CD4-positive, alpha-beta T cell treated with Interleukin-6 for 4 hours (primary cell): ENCODE measurements around the gene AIMP2.
"Not testable (repeated sequence)": the region's sequence is repeated elsewhere in the genome, so short reads cannot be mapped to it uniquely, and the experiment has no call there.

Source experiments
- DNase-seq: peaks from one replicate; pipeline ENCODE4 v3.0.0-alpha.2; 2020; ENCODE audit warnings: mixed read lengths

The AIMP2 gene

DNA sequence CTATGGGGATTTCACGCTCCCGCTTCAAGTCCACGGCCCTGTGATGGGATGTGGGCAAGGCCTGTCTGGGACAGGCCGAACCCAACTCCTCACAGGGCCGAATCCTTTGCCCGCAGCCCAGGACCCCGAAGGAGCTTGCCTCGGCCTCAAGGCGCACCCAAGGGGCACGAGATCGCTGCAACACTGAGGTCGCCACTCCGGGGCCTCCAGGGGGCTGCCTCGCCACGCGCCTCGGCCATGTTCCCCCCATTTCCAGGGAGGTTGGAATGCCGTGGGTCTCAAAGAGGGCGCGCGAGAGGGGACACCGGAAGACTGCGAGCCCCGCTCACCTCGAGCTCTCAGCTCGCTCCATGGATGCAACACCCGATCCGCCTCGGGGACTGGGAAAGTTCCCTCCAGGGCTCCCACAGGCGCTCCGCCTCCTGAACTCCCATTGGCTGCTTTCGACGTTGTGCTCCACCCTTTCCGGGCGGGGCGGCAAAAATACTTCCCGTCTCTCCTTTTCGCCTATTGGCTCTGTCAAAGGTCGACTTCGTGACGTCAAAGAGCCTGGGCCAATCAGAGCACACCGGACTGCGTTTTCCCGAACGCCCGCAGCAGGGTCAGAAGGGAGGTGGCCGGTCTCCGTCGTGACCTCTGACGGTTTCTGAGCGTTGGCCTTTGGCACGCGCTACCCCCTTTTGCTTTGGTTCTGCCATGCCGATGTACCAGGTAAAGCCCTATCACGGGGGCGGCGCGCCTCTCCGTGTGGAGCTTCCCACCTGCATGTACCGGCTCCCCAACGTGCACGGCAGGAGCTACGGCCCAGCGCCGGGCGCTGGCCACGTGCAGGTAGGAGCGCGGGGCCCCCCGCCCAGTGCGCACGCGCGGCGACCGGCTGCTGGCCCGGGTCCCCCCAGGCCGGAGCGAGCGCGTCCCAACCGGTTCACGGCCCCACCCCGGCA, at the start of gene AIMP2, which contains the start of gene PMS2:
TSS of gene AIMP2 (plus strand) at position 605 of the 944 bp plus-strand sequence. CDS start at position 697, 92 bp downstream.
TSS of gene PMS2 (minus strand) at position 382 of the 944 bp plus-strand sequence. CDS start at position 352, 30 bp downstream.
- peak; percentile 96 for DNase-seq

DNA sequence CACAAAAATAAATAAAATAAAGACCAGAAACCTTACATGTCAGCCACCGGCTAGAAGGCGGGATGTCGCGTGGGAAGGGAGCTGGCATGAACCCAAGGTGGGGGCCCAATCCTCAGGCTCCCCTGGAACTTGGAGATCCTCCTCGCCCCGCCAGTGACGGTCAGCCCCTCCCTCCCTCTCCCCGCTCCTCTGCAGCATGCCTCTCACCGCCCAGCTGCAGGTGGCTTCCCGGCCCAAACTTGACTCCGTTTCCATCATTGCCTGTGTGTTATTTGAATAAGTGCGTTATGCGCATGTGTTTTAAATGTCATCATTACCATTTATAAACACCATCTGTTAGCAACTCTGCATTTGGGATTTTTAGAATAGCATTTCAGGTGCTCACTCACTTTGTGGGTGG, 45.9 kb upstream of the AIMP2 start:
- DNase-seq = not testable (repeated sequence)

DNA sequence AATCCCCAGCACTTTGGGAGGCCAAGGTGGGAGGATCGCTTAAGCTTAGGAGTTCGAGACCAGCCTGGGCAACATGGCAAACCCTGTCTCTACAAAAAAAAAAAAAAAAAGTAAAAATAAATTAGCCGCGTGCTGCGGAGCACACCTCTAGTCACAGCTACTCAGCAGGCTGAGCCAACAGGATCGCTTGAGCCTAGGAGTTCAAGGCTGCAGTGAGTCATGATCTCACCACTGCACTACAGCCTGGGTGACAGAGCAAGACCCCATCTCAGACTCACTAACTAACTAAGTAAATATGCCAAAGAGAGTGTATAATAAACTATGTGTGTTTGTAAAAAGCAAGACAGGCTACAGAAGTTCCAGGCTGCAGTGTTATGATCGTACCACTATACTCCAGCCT, 45.3 kb upstream of the AIMP2 start:
- DNase-seq = not testable (repeated sequence)

DNA sequence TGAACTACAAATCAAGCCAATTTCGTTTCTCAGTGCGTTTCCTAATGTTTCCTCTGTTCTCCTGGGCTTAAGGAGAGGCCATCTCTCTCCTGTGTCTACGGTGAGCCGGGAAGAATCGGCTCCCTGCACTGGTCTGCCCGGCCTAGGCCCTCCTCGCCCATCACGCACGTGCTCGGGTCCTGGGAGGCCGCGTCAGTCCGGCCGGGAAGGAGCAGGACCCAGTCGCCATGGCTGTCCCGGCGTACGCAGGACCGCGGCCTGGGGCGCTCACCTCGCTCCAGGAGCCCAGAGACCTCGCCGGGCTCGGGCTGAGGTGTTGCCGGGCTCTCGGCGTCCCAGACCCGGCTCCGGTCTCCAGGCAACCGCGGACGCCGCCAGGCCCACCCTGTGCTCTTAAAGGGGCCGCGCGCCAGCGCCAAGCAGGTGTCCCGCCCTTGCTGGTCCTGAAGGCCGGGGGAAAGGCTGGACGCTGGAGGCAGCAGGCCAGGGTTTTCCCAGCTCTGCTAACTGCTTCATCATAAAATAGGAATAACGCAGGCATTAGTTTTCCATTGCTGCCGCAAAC, 38.6 kb upstream of the AIMP2 start, which contains the start of gene RSPH10B:
TSS of gene RSPH10B (minus strand) at position 343 of the 565 bp plus-strand sequence. CDS start 3,573 bp downstream, outside the sequence.
- not testable (repeated sequence) for DNase-seq

DNA sequence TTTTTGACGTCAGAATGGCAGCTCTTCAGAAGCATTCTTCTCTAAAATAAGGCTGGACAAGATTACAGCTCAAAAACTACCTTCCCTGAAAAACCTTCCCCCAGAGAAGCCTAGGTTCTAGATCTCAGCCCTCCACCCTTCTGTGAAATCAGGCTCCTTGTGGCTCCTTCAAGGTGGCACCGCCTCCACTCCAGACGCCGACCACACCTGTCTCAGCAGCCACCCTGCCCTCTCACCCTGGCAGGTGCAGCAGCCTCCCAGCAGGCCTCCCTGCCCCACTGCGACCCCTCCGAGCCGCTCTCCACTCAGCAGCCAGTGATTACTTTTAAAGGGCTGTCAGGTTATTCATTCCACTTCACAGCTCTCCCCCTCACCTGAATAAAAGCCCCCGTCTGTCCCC, 35.5 kb upstream of the AIMP2 start:
- not testable (repeated sequence) for DNase-seq

DNA sequence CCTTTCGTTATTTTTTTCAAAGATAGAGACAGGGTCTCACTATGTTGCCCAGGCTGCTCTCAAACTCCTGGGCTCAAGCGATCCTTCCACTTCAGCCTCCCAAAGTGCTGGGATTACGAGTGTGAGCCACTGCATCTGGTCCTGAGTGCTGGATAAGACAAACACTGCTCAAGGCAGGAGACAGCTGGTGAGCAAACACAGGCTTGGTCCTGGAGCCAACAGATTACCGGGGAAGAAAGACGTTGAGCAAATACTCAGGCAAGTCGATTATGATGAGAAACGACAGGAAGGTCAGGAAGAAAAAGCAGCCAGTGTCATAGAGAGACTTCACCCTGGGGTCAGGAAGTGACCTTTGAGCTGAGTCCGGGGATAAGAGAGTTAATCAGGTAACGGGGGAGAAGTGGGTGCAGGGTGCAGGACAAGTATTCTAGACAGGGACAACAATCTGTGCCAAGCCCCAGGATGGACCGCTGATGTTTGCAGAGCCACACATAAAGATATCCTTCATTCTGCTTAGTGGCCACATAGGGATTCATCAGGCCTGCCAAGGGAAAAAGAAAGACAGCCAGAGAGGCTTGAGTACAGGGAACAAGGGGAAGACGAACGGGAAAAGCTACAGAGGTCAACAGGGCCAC, 29.3 kb upstream of the AIMP2 start:
- not testable (repeated sequence) for DNase-seq

DNA sequence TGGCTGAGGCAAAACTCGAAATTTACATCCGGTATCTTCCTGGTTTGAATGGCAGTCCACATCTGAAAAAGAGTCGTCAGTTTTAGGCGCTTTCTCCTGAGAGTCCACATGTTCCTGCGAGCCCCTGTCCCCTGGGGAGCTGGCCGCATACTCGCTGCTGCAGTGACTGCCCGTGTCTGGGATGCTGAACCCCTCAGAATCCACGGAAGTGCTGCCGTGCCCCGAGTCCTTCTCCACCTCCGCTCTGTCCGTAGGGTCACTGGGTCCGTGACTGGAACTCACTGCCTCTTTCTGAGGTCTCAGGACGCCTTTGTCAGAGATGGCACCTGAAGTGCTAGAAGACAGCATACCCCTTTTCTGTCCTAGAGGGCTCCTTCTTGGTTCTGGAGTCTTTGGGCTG, 22.0 kb upstream of the AIMP2 start:
- not testable (repeated sequence) for DNase-seq

DNA sequence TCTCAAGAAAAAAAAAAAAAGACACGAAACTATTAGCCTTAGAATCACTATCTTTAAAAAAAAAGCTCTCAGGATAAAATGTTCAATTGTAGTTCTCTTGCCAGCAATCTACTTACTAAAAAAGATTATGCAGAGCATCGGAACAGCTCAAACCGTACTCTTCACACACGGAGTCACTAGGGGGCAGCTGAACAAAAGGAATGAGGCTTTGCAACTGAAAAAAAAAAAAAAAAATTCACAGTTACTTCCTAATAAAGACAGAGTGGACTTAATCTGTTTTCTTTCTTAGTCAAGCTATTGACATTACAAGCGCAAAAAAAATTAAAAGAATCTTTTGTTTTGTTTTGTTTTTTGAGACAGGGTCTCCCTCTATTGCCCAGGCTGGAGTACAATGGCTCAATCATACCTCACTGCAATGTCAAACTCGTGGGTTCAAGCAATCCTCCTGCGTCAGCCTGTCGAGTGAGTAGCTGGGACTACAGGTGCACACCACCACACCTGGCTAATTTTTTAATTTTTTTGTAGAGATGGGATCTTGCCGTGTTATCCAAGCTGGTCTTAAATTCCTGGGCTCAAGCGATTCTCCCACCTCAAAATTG, 11.8 kb upstream of the AIMP2 start:
- peak; percentile 65 for DNase-seq

DNA sequence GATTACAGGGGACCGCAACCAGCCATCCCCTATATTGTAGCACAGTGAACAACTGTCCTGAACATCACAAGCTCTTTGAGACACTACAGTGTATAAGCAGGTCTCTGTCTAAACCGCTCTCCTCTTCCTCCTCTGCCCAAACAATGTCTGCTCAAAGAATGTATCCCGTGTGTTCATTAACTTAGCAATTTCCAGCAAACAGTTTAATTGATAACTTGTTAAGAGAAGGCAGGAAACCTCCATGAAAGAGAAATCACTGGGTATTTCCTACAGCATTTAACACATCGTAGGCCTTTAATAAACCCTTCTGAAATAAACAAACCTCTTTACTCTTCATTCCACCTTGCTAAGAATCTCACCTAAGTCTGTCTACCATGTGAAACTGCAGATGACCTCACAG, 1.7 kb upstream of the AIMP2 start:
- no peak for DNase-seq

DNA sequence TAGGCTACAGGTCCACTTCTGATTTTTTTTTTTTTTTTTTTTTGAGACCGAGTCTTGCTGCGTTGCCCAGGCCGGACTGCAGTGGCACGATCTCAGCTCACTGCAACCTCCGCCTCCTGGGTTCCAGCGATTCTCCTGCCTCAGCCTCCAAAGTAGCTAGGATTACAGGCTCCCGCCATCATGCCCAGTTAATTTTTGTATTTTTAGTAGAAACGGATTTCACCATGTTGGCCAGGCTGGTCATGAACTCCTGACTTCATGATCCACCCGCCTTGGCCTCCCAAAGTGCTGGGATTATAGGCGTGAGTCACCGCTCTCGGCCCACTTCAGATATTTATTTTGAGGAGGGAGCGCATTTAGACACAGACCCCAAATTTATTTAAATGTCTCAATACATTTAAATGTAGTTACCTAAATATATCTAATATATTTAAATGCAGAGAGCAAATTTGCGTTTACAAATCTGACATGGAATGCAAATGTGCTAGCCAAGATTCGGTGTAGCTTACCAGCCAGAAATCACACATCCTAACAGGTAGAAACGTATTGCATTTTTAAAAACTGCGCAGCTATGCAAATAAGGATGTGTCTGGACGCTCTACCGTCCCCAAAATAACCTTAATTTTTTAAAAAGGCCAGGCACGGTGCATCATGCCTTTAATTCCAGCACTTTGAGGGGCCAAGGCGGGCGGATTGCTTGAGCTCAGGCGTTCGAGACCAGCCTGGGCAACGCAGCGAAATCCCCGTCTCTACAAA, 1.1 kb upstream of the AIMP2 start:
- not testable (repeated sequence) for DNase-seq

DNA sequence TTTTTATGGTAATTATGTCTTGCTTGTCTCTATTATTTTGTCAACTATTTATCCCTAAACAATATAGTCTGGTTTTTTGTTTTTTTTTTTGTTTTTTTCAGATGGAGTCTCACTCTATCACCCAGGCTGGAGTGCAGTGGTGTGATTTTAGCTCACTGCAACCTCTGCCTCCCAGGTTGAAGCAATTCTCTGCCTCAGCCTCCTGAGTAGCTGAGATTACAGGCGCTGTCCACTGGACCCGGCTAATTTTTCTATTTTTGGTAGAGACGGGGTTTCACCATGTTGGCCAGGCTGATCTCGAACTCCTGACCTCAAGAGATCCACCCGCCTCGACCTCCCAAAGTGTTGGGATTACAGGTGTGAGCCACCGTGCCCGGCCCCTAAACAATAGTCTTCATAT, 1.3 kb downstream of the AIMP2 start:
- DNase-seq = not testable (repeated sequence)

DNA sequence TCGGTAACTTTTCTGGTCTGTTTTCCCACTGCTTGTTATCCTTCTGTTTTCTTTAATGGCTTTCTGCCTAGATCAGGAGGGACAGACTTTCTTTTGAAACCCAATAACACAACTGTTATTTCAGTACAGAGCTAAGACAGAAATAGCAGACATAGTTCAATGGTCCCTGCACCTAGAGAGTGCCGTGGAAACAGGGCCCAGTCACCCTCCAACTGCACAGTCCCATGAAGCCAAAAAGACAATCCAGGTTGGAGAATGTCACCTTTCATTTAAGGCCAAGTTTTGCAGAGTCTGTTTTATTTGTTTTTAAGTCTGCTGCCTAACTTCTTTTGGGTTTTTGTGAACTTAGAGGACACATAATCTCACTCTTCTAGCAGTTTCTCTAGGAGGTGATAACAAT, 2.5 kb downstream of the AIMP2 start:
- no peak for DNase-seq

DNA sequence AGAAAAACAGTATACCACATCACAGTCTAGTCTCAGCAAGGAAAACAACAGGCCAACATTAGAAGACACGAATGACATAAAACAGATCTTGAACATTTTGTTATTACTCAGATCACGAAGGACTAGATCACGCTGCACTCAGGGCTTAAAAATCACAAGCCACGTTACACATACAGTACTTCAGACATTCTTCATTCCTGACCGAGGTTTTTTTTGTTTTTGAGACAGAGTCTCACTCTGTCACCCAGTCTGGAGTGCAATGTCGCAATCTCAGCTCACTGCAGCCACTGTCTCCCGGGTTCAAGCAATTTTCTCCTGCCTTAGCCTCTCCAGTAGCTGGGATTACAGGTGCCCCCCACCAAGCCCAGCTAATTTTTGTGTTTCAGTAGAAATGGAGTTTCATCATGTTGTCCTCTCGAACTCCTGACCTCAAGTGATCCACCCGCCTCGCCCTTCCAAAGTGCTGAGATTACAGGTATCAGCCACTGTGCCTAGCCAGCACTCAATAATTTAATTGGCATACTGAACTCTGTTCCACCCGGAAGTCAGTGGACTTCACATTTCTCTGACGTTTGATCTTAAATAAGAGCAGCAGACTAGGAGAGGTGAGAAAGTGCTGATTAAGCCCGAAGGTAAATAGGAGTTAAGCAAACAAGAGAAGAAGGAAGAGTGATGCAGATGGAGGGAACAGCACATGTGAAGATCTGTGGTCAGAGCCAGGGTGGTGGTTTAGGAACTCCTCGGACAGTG, 3.5 kb downstream of the AIMP2 start:
- no peak for DNase-seq

DNA sequence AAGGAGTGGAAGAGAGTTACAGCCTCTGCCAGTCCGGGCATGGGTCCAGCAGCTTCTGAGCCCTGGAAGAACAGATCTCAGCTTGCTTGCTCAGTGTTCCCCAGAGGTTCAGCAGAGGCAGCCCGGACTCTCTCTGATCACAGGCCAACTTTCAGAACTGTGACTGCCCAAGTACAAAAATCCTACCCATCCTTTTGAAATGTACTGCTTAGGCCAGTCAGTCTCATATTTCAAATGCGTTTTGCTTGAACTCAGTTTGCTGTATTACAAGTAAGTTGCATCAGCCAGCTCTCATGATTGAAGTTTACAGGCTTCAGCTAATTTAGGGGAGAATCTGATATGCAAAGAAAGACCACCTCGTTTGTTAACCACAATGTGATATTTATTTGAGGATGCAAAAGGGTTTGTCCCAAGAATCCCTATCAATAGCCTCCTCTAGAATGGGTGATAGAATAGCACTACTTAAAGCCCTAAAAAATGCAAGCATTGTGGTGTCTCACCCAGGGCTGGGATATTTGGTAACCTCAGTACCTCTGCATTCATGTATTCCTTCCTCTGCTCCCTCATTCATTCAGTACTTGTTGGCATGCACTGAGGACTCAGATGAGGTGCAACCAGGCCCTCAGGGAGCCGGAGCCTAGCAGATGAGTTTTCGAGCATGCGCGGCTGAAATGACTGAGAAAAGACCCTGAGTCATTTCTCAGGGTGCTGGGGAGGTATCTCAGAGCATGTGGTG, 7.0 kb downstream of the AIMP2 start:
- DNase-seq = no peak

DNA sequence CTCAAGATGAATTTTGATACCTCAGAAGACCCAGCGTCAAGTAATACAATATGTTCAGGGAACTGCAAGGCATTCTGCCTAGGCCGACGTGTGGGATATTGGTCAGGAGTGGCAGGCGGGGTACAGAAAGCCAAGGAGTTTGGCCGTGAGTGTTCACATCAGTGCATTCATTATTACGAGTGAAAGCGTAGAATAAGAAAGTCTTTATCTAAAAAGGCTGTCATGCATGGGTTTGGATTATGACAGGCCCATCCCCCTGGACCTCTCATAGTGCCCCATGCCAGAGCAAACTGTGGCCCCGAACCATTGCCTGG, 7.5 kb downstream of the AIMP2 start:
- DNase-seq = no peak

DNA sequence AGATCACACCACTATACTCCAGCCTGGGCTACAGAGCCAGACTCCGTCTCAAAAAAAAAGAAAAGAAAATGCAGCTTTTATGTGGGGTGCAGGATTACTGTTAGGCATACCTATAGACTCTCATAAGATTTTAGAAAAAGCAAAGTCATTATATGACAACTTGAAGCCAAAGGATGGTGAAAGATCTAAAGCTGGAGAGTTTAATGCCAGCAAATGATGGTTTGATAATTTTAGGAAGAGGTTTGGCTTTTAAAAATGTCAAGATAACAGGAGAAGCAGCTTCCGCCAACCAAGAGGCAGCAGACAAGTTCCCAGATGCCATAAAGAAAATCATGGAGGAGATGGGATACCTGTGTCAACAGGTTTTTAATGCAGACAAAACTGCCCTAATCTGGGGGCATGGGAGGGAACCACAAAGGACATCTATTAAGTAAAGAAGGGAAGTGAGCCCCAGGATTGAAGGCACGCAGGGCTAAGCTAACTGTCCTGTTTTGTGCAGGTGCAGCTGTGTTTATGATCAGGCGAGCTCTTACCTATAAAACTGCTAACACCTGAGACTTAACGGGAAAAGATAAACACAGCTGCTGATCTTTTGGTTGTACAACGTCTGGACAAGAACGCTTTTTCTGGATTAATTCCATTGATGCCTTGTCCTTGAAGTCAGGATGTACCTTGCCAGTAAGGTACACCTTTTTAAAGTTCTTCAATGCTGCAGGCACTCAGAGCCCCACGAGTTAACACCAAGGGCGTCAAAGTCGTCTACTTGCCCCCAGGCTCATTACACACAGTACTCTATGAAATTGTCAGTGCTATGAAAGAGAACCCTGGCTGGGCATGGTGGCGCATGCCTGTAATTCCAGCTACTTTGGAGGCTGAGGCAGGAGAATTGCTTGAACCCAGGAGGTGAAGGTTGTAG, 11.6 kb downstream of the AIMP2 start:
- DNase-seq = no peak

DNA sequence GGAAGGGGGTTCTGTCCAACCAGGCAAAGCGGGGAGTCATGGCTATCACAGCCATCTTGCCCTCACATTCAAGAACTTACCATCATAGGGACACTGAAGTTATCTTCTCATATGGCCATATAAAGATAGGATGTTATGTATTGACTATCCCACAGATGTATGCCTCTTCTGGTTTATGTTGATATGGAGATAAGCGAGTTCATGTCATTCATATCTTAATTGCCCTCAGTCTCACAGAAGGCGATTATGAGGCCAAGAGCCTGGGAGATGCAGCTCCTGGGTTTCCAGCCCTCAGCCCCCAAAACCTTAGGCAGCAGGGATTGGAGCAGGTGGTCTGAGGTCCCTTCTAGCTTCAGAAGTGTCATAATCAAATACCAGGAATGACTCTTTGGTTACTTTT, 13.6 kb downstream of the AIMP2 start:
- no peak for DNase-seq

DNA sequence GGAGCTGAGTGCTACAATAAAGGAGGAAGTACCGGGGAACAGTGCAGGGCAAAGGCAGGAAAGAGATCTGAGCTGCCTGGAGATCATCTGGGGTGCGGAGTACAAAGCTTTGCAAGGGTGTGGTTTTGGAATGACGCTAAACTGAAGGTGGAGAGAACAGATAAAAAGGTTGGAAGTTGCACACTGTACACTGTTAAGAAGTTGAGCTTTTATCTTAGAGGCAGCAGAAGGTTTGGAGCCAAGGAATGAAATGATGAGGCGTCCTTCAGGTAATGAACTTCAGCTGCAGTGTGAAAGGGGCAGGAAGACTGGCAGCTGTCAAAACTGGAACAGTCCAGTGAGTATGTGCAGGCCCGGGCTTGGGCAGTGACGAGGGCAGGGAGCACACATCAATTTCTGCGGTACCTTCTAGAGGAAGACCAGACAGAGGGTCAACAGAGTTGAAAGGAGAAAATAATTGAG, 14.9 kb downstream of the AIMP2 start:
- no peak for DNase-seq

DNA sequence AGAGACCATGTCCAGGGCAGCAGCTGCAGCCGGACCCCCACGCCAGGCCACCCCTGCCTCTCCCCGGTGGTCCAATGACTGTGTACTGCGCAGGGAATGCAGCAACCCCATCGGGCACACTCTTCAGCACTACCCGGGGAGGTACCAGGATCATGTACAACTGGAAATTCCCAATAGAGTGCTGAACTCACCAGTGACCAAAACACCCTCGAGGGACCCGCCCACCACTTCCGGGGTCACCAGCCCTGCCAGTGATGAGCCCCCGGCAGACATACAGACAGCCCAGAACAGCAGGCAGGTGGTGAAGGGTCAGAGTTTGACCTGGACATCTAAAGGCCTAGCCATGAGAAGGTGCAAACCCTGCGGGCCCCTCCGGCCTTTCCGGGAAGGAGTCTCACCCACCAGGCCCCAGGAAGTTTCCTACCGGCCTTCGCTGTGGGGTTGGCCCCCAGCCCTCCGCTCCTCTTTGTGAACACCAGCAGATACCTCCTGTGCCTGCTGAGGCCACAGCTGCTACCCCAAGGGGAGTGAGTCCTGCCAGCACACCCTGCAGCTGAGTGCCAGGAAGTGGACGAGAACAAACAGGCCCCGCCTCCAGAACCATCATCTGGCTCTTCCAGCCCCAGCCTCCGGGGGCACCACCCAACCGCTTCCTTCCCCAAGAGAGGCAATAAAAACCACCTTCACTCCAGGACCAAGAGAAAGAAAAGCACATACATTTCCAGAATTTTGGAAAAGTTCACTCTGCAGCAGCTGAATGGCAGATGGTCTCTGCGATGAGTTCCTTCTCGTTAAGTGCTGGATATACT, 17.1 kb downstream of the AIMP2 start:
- peak; percentile 84 for DNase-seq
